ENCODE results near the gene DCAF4. TPM values are rescaled to one million over a fixed set of nuclear protein-coding genes. Genes with fewer than 3 reads are reported as not detected.

The DCAF4 gene
- total and polyA plus RNA-seq, 2 of the 4 experiments (the other 2 are of a cell fraction): 28.8 to 29.4 TPM

- Histone ChIP-seq H3K4me1 (ENCODE audit: control insufficient read depth, insufficient read depth, low read length) (peaks cover 18% of the 10 kb centered on the region), H4K8ac (ENCODE audit: low read depth in 2 of 2, low read length in 2 of 2) (peak overlapping the region in 1 of 2 experiments; percentile 52; a peak in 2 of 4 replicates), H3K4me3 (ENCODE audit: insufficient read depth, low read depth, low read length) (no peak overlapping the region), H2AFZ (replicated peaks; ENCODE audit: low read length, poor library complexity) (no peak overlapping the region), H3K79me1 (ENCODE audit: low read depth in 1 of 2, low read length in 2 of 2) (no peaks in the 10 kb centered on the region), H3K9me1 (ENCODE audit: insufficient read depth, low read length) (peaks cover 11% of the 10 kb centered on the region; the same call in 1 of the 2 replicates), H2BK120ac (ENCODE audit: low read depth, low read length) (peak overlapping the region; percentile 89), H4K20me1 (ENCODE audit: insufficient read depth, low read length) (no peaks in the 10 kb centered on the region), H3K9me3 (ENCODE audit: control insufficient read depth, insufficient read depth, low read length) (no peaks in the 10 kb centered on the region), H4K91ac (ENCODE audit: insufficient read depth, low read depth, low read length) (peak overlapping the region; percentile 82; the same call in 1 of the 2 replicates), H3K23ac (ENCODE audit: low read depth, low read length) (0 out of 2 replicates have a peak overlapping the region, but pooled peaks have one; percentile 5), H2BK20ac (ENCODE audit: low read depth, low read length) (peak overlapping the region; percentile 62), H3K9ac (ENCODE audit: low read depth, low read length) (no peak overlapping the region), H3K14ac (replicated peaks; ENCODE audit: low read depth, low read length) (peak overlapping the region; percentile 35; the same call in 1 of the 2 replicates), H2BK15ac (ENCODE audit: low read depth, low read length) (peak overlapping the region; percentile 16; the same call in 2 of the 3 replicates), H3K18ac (ENCODE audit: low read depth, low read length) (peak overlapping the region; percentile 14; the same call in 1 of the 2 replicates), H3K4ac (ENCODE audit: low read depth, low read length) (peak overlapping the region; percentile 44; the same call in 1 of the 2 replicates), H2BK5ac (ENCODE audit: low read depth, low read length, poor library complexity, severe bottlenecking) (peak overlapping the region; percentile 37), H3K4me2 (ENCODE audit: low read depth, low read length) (no peak overlapping the region), H2AK9ac (replicated peaks; ENCODE audit: low read depth, low read length, poor library complexity) (no peak overlapping the region), H3K36me3 (ENCODE audit: control insufficient read depth, insufficient read depth, low read length) (no peaks in the 10 kb centered on the region), H4K5ac (ENCODE audit: low read depth, low read length) (peak overlapping the region; percentile 3; the same call in 1 of the 2 replicates), H2AK5ac (ENCODE audit: low read depth, low read length) (no peak overlapping the region), H3K56ac (ENCODE audit: extremely low read depth, insufficient read depth, low read length) (no peak overlapping the region), H3K27ac (ENCODE audit: insufficient read depth, low read length) (no peak overlapping the region), H3K27me3 (ENCODE audit: control insufficient read depth, insufficient read depth, low read length) (no peaks in the 10 kb centered on the region)
- no TSS peak for BruUV-seq (replicated peaks)
- in situ Hi-C loops (cut with MboI; ENCODE audit: low sequenced_read_pairs): no loop called here
- WGBS, 2 experiments (ENCODE audit: extremely low coverage in 2 of 2, insufficient read length in 1 of 2): no CpG with 5 or more reads among the region's 1 CpG
- CTCF ChIA-PET: interaction anchor here (1.0 to 3.7 kb wide), 4 partner anchors 10 to 389 kb away, joined by 4 to 60 read pairs (median 5); partner anchors contain the start of gene DPF3
- intact Hi-C loops (cut with micrococcal nuclease): no loop called here
- DNase-seq (no peak), ATAC-seq (ENCODE audit: low read depth) (no peak)
- dilution Hi-C loops (cut with HindIII; ENCODE audit: low sequenced_read_pairs, unreplicated experiment): no loop called here
- POLR2A ChIA-PET (ENCODE audit: unreplicated experiment): no interaction called here
- no peak for TF ChIP-seq USF2 (IDR thresholded peaks at IDR 0.05; ENCODE audit: low read depth, low read length)
- TF ChIP-seq RFX5 (IDR thresholded peaks at IDR 0.05; ENCODE audit: low read depth, low read length): no peak
- no peak for TF ChIP-seq MAZ (IDR thresholded peaks at IDR 0.05; ENCODE audit: borderline replicate concordance, low read depth, low read length)
- TF ChIP-seq ELK1 (IDR thresholded peaks at IDR 0.05; ENCODE audit: borderline replicate concordance, low read depth, low read length): no peak
- no peak for TF ChIP-seq RAD21 (IDR thresholded peaks at IDR 0.05; ENCODE audit: low read length)
- no peak for TF ChIP-seq MAFK (IDR thresholded peaks at IDR 0.05; ENCODE audit: low read depth, low read length)
Observed at GRCh38 chr14:72904218-72904617, 22.0 kb upstream of the DCAF4 start.

Data from IMR-90 (cell line).